AG04449 (cell line): ENCODE results near the gene PRAC1.

ENCODE experiments used
- CTCF ChIA-PET: fragments of 350-600 bp; formaldehyde crosslinking; extraction: SDS; loops from one replicate; lab custom pipeline; 2021; ENCODE audit warnings: antibody characterized with exemption; lab: Yijun Ruan, JAX
- POLR2A ChIA-PET: fragments of 400-600, 350-600 bp; formaldehyde crosslinking; extraction: SDS; loops from one replicate; lab custom pipeline; 2020; ENCODE audit warnings: antibody characterized with exemption, inconsistent platforms; lab: Yijun Ruan, JAX
- DNase-seq: peaks from one replicate; pipeline ENCODE4 v3.0.0-alpha.2; 2010; ENCODE audit warnings: low read depth, low spot score
- H3K4me3 ChIP-seq: 2 replicates; pipeline ENCODE4 v1.5.1; 2011; ENCODE audit warnings: low read depth, mild to moderate bottlenecking, control low read depth, low read length
- TF ChIP-seq, protein P1 (sequence below): IDR thresholded peaks from one replicate; pipeline ENCODE4 v1.5.1; 2011; ENCODE audit warnings: mild to moderate bottlenecking, moderate library complexity, low read length, control low read depth, inconsistent platforms; ENCODE audit not compliant: insufficient read depth; ENCODE audit errors: missing control alignments

The PRAC1 gene

GRCh38 chr17:48760411-48760810, 38.1 kb upstream of the PRAC1 start:
- CTCF ChIA-PET, result interaction anchor here (0.9 to 1.6 kb wide), 2 partner anchors 30 to 118 kb away, joined by 3 to 5 read pairs; no protein-coding TSS in a partner anchor
- POLR2A ChIA-PET, result no interaction called here
- H3K4me3 ChIP-seq, result no peak overlapping the region
- TF ChIP-seq, protein P1, sequence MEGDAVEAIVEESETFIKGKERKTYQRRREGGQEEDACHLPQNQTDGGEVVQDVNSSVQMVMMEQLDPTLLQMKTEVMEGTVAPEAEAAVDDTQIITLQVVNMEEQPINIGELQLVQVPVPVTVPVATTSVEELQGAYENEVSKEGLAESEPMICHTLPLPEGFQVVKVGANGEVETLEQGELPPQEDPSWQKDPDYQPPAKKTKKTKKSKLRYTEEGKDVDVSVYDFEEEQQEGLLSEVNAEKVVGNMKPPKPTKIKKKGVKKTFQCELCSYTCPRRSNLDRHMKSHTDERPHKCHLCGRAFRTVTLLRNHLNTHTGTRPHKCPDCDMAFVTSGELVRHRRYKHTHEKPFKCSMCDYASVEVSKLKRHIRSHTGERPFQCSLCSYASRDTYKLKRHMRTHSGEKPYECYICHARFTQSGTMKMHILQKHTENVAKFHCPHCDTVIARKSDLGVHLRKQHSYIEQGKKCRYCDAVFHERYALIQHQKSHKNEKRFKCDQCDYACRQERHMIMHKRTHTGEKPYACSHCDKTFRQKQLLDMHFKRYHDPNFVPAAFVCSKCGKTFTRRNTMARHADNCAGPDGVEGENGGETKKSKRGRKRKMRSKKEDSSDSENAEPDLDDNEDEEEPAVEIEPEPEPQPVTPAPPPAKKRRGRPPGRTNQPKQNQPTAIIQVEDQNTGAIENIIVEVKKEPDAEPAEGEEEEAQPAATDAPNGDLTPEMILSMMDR, result no peak
- no peak for DNase-seq

DNA sequence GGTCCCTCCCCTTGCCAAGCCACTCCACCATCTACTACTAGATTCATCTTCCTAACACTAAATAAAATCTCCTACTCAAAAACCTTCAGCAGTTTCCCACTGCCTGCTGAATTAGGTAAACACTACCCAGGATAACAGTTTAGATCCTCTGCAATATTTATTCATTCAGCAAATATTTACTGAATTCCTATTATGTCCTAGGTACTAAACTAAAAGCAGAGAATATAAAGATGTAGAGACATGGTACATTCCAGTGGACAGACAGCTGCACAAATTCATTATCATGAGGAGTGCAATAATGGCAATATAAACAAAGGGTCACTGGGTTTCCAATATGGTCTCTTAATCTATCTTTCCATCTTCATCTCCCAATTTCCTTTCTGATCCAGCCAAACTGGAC, 37.0 kb upstream of the PRAC1 start:
- POLR2A ChIA-PET, result no interaction called here
- H3K4me3 ChIP-seq, result no peak overlapping the region
- DNase-seq, result no peak
- CTCF ChIA-PET, result interaction anchor here (1.1 to 1.6 kb wide), 2 partner anchors 8 to 36 kb away, joined by 3 to 4 read pairs; partner anchors contain the start of gene PRAC2
- TF ChIP-seq, protein P1, result no peak

- H3K4me3 ChIP-seq, result no peak overlapping the region
- ChIA-PET POLR2A (interaction anchor here (1.1 kb wide), 1 partner anchor 113 kb away, joined by 3 read pairs; no protein-coding TSS in a partner anchor), CTCF (interaction anchor here (1.0 to 1.8 kb wide), 4 partner anchors 33 to 58 kb away, joined by 3 to 7 read pairs (median 3); partner anchors contain the start of gene PRAC2)
- DNase-seq, result no peak
- TF ChIP-seq, protein P1, result no peak
Observed at GRCh38 chr17:48757524-48757961, 35.2 kb upstream of the PRAC1 start.

DNA sequence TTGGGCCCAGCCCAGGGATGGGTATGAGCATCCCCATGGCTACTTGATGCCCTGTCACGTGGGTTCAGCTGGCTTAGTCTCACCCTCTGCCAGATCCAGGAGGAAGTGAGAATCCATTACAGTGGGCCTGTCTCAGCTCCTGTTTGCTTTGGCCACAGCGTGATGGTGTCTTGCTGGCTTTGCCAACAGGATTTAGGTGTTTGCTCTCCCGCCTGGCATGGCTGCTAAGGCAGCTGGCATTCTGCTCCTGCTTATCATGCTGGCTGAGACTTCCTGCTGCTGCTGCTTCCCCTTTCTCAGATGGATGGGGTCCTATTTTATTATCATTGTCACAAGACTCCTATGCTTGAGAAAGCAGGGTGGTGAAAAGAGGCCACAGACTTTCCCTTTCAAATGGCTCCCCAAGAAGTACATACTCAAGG, 34.5 kb upstream of the PRAC1 start:
- TF ChIP-seq, protein P1, result no peak
- CTCF ChIA-PET, result no interaction called here
- POLR2A ChIA-PET, result no interaction called here
- no peak overlapping the region for H3K4me3 ChIP-seq
- DNase-seq, result no peak

DNA sequence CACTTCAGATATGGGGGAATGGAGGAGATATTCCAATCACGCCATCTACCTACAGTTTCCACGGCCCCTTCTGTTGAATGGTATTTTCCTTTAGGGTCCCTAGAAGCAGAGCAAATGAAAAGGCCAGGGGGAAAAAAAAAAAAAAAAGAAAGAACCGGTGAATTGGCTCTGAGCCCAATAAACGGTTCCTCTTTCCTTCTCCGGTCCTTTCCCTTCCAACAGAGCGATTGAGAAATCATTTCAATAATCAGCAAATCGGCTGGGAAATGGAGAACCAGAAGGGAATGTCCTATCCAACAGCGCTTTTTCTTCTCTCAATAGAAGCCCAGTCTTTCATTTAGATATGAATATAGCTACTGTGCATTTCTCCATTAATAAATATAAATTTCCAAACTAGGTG, 33.0 kb upstream of the PRAC1 start:
- no peak overlapping the region for H3K4me3 ChIP-seq
- ChIA-PET CTCF (interaction anchor here (0.7 to 2.0 kb wide), 7 partner anchors 9 to 76 kb away, joined by 3 to 5 read pairs (median 3); no protein-coding TSS in a partner anchor), POLR2A (no interaction called here)
- TF ChIP-seq, protein P1, result no peak
- no peak for DNase-seq

DNA sequence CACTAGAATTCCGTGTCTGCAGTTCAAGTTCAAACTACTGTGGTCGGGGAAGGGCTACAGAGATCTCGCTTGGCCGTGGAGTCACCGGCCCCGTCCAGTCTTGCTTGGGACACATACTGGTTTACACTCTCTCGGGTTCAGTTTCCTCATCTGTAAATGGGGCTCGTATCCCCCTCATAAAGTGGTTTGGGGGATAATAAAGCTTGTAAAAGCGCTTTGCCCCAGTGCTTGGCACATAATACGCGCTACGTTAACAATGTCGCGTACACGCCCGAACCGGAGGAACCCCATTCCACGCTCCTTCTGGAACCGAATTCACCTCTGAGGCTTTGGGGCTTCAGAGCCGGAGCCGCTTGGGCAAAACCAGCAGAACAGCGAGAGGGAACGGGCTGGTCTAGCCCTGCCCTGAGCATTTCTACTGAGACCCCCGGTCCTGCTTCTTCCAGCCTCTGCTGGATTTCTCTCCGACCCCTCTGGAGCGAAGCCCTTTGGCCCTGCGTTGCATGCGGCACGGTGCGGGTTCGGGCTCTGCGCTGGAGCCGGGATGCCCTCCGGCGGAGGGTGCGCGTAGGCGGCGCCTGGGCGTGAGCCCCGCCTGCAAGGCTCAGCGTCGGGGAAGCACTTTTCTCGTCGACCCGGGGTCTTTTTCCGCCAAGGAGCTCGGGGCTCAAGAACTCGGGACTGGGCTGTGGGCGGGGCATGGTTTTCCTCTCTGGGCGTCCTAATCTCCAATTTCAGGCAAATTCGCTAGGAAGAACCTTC, 32.4 kb upstream of the PRAC1 start:
- CTCF ChIA-PET, result interaction anchor here (0.8 to 2.0 kb wide), 2 partner anchors 16 to 30 kb away, joined by 3 to 5 read pairs; no protein-coding TSS in a partner anchor
- TF ChIP-seq, protein P1, result no peak
- H3K4me3 ChIP-seq, result no peak overlapping the region
- POLR2A ChIA-PET, result no interaction called here
- DNase-seq, result no peak
